ENCODE measurements around the gene XCL2.
"Not testable (repeated sequence)": the region's sequence is repeated elsewhere in the genome, so short reads cannot be mapped to it uniquely, and the experiment has no call there.

The XCL2 gene

DNA sequence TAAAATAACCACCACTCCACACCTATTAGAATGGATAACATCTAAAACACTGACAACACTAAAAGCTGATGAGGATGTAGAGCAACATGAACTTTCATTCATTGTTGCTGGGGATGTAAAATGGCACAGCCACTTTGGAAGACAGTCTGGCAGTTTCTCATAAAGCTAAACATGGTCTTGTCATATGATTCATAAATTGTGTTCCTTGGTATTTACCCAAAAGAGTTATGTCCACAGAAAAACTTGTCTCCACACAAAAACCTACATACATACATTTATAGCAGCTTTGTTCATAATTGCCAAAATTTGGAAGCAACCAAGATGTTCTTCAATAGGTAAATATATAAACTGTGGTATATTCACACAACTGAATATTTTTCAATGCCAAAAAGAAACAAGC is 16.6 kb upstream of the XCL2 start:
- DNase-seq (ENCODE audit: low read depth in 1 of 2, low spot score in 1 of 2), result no peak

DNA sequence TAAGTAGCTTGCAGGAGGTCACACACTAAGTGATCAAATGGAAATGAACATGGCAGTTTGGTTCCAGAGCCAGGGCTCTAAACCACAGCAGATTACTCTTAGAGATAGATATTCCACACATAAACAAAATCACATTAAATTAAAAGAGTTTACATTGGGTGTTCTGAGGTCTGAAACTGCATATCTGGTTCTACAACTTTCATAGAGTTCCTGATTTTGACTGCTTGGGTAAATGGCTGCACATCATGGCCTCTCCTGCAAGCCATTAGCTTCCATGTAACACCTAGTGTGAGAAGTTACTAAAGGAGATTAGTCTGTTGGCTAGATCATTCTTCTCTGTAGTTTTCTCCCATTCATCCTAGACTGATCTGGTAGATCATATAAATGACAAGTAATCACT is 12.8 kb upstream of the XCL2 start:
- DNase-seq (ENCODE audit: low read depth in 1 of 2, low spot score in 1 of 2), result no peak

DNA sequence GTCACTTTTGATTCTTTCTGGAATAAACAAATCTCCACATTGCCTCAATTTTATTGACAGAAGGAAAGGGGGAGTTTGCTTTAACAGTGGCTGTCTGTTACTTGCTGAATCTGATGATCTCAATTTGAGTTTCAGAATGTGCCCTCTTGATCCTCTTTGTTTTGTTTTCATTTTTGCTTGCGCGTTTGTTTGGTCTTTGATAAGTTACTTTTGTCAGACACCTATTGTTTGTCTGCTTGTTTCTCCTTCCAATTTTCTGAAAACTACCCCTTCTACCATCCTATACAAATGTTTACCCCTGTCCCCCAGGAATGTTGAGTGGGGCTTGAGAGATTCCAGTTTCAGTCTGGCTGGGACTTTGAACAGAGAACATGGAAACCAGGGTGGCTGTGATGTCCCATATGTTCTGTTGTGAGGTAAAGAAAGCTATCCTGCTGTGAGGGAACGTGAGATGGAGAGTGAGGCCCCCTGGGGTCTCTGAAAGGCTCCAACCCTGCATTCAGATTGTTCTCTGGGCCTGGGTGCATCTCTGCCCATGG is 11.8 kb upstream of the XCL2 start:
- DNase-seq (ENCODE audit: low read depth in 1 of 2, low spot score in 1 of 2), result no peak

DNA sequence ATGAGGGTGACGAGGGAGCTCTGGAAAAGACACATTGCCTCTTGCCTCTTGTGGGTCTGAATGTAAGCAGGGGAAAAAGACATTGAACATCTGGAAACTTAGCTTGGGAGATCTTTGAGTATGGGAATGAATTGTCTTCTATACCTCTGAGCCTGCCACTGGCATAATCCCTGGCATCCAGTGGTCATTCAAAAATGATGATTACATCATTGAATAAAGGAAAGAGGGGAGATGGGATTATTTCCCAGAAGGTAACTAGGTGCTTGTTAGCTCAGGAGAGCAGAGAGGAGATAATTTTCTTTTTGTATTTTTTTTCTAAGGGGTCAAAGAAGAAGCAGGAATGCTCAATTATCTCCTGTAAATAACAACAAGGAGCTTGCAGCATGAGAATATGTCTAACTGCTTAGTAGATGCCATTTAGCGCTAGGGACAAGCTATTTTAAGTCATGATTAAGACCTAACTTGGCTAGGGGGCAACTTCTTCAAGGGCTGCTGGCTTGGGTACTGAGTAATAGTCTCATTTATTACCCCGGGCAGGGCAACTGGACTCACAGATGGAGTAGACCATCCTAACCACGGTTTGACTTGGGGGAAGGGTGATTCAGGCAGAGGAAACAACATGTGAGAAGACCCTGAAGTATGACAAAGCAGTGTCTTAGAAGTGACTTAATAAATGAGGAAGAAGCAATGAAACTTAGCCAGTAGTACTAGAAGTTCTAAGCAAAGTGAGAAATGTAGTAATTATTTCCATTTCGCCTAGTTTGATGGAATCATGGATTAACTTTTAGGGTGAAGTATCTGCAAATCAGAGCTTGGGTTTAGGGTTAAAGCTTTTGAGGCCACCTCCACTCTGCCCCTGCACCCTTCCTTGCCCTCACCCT is 11.0 kb upstream of the XCL2 start:
- no peak for DNase-seq (ENCODE audit: low read depth in 1 of 2, low spot score in 1 of 2)

DNA sequence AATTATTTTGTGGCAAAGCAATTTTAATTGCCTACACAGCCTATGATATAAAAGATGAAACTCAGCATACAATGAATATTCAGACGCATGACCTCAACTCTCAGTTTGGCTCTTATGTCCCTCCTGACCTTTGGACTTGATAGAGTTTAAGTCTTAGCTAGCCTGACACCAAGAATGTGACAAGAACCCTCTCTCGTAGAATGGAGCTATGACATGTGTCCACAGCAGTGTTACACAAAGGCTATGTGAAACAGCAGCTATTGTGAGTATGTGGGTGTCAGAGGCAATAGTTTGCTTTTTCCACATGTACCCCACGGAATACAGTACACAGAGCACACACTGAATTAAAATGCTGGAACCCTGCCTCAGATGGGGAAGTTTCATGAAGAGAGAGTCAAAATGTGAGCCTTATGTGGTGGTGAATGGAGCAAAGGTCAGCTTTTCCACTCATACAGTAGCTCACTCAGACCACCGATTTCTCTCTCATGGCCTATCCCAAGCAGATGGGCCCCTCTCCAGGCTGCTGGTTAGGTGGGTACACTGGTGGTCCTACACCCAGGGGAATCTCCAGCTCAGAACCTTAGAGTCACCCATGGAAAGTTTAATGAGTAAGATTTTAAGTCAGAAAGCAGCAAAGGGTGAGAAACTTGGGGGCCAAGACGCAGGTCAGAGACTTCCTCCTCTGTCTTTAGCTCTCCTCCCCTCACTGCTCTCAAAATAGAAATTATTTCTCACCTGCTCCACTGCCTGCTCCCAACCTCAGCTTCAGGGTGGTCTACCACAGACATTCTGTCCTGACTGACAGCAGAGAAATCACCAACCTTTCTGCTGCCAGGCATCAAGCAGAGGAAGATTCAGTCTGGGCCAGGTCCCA is 10.1 kb upstream of the XCL2 start:
- no peak for DNase-seq (ENCODE audit: low read depth in 1 of 2, low spot score in 1 of 2)

DNA sequence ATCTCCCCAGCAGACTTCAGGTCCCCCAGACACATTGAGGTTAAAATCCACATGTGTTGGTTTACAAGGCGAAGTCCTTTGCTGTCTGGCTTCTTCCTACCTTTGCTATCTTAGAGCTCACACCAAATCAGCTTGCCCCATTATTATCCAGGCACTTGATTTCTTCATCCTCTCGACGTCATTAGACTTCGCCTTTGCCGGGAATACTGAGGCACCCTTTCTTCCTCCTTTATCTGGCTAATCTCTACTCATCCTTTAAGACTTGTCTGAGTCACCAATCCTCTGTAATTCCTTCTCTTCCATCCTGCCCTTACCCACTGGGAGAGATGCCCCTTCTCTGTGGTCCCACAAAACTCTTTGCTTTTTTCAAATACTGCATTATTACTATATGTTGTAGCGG is 9.2 kb upstream of the XCL2 start:
- DNase-seq (ENCODE audit: low read depth in 1 of 2, low spot score in 1 of 2), result no peak

DNA sequence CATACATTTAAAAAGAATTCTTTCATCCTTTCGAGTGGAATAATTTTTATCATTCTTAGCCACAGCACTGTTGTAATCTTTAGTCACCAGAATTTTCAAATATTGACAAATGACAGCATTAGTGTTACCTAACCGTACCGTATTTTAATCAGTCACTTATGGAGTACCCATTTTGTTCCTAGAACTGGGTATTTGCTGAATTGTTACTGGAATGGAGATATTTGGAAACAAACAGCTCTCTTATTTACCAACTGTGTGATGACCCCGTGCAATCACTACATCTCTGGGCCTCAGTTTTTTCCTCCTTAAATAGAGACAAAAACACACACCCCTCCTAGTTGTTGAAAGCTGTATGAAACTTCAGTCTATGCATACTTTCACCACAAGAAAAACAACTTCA is 7.9 kb upstream of the XCL2 start:
- no peak for DNase-seq (ENCODE audit: low read depth in 1 of 2, low spot score in 1 of 2)

DNA sequence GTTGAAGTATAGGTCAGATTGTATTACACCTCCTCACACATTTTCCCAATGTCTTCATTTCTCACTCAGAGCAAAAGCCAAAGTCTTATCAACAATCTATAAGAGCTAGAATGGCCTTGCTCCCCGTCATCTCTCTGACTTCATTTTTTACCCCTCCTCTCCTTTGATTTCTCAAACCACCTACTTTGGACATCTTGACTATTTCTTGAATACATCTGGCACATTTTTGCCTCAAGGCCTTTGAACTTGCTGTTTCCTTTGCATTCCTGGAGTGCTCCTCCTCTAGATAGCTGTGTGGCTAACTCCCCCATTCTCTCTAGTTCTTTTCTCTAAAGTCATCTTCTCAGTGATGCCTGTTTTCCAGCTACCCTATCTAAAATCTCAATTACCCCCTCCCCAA is 7.2 kb upstream of the XCL2 start:
- DNase-seq (ENCODE audit: low read depth in 1 of 2, low spot score in 1 of 2), result no peak

DNA sequence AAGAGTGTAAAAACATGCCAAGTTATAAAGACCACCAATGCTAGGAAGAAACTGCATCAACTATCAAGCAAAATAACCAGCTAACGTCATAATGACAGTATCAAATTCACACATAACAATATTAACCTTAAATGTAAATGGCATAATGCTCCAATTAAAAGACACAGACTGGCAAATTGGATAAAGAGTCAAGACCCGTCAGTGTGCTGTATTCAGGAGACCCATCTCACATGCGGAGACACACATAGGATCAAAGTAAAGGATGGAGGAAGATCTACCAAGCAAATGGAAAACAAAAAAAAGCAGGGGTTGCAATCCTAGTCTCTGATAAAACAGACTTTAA is 2.7 kb upstream of the XCL2 start:
- not testable (repeated sequence) for DNase-seq (ENCODE audit: low read depth in 1 of 2, low spot score in 1 of 2)

DNA sequence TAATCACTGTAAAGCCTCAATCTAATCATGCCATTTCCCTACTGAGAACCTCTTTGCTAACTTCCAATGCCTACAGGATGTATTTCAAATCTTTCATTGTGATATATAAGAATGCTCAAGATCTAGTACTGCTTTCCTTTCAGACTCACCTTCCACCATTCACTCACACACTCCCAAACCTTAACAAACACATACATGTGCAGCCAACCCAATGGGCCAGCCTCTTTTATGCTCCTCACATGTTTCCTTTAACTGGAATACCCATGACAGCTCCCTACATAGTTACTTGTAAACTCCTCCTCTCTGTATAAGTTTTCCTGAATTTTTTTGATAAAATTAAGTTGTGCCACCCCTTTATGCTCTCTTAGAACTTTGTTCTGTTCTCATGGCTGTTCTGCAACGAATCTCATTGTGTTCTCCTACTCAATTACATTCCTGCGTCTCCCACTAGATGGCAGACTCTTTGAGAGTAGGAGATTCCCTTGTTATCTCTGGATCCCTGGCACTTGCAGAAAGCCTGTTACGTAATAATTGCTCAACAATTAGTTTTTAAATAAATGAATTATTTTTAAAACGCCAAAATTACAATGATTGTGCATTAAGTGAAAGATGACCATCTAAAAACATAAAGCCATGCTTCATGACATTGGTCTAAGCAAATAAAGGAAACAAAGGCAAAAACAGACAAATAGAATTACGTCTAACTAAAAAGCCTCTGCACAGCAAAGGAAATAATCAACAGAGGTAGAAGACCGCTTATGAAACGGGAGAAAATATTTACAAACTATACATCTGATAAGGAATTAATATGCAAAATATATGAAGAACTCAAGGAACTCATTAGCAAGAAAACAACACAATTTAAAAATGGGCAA is 2.1 kb upstream of the XCL2 start:
- DNase-seq (ENCODE audit: low read depth in 1 of 2, low spot score in 1 of 2), result not testable (repeated sequence)

DNA sequence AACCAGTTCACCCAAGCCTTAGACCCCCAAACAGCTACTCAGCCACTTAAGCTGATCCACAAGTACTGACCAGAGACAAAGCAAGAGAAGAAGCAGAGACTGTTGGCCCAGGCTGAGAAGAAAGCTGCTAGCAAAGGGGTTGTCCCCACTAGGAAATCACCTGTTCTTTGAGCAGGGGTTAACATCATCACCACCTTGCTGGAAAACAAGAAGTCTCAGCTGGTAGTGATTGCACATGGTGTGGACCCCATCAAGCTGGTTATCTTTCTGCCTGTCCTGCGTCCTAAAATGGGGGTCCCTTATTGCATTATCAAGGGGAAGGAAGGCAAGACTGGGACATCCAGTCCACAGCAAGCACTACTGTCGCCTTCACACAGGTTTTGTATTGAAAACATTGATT is 819 bp downstream of the XCL2 start:
- not testable (repeated sequence) for DNase-seq (ENCODE audit: low read depth in 1 of 2, low spot score in 1 of 2)

DNA sequence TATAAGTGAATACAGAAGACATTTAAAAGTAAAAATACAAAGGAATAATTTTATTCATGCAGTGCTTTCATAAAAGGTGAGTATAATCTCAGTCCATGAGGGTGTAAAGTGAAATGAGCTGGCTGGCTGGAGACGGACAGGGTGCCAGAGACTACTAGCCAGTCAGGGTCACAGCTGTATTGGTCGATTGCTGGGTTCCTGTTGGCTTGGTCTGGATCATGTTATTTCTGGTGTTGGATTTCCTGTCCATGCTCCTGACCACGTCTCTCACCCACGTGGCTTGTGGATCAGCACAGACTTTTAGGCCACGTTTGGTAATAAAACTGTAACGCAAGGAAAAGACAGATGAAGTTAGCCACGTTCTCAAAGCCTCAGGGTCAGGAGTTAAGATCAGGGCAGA is 3.0 kb downstream of the XCL2 start:
- not testable (repeated sequence) for DNase-seq (ENCODE audit: low read depth in 1 of 2, low spot score in 1 of 2)

DNA sequence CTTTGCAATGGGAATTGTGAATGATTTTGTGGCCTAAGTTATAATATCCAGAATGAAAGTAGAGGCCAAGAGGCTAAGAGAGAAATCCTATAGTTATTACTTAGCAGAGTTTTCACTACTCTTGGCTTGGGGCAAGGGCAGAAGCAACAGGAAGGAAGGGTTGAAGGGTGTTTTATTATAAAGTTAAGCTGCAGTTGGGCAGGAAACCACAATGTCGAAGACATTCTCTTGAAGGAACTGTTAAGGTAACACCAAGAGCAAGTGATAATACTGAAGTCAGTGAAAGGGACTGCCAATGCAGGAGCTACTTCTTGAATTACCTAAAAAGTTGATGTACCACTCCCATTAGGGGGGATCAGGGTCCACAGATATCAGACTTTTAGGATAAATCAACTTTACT is 8.3 kb downstream of the XCL2 start:
- no peak for DNase-seq (ENCODE audit: low read depth in 1 of 2, low spot score in 1 of 2)

DNA sequence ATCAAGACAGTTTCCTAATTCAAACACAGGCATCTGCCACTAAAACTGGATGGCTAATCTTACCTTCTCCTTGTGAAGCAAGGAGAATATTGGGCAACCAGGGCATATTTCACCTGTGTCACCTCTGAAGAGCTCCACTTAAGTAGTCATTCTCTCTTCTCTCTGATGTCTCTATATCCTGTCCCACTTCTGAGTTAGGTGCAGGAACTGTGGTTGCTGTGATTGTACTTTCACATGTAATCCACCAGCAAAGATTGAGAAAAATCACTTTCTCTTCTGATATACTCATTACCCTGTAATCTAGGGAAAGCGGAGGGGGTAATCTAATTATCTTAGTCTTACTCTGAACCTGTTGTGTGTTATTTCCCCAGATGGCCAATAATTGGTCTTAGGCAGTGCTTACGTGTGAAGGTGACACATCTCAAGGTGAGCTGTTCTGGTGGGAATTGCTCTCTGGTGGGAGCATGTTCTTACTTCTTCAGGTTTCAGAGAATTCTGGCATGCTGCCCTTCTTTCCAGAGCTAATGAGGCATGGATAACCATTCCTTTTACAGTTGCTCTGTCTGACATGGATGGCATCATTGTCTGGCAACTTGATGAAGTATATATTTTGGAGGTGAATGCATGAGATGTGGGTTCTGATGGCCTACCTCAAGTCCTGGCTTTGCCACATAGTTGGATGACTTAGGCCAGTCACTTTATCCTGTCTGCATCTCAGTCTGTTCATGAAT is 12.0 kb downstream of the XCL2 start:
- DNase-seq (ENCODE audit: low read depth in 1 of 2, low spot score in 1 of 2), result no peak

DNA sequence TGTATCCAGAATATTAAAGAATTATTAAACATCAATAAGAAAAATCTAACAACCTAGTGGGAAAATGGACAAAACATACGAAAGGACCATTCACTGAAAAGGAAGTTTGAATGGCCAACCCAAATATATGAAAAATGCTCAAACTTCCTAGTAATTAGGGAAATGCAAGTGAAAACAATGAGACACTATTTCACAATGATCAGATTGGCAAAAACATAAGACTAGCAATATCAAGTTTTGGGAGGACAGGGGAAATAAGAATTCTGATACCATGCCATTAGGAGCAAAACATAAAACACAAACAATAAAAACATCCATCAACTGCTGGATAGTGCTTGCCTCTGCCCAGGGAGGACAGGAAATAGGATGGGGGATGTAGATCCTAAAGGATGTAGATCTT is 14.3 kb downstream of the XCL2 start:
- DNase-seq (ENCODE audit: low read depth in 1 of 2, low spot score in 1 of 2), result no peak

DNA sequence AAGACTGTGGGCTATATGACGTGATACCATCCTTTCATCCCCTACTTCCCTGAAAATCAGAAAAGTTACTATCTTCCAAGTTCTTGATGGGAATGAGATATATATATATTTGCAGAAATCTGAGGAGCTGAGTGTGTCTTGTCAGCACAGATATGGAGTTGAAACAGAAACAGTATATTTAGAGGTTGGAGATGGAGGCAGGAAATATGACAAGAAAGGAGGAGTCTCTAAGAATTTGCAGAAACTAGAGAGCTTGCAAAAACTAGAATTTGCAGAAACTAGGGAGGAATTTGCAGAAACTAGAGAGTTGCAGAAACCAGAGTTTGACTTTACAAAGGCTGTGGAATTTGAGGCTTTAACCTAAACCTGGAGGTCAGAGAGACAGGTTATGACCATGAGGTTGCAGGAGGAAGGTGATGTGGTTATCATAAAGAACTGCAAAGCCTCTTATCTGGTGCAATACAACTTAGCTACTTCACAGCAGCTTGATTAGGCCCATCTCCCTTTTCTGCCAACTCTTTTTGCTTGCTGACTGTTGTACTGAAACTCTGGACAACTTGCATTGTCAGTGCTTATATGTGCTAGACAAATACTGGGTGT is 22.3 kb downstream of the XCL2 start:
- DNase-seq (ENCODE audit: low read depth in 1 of 2, low spot score in 1 of 2), result no peak

DNA sequence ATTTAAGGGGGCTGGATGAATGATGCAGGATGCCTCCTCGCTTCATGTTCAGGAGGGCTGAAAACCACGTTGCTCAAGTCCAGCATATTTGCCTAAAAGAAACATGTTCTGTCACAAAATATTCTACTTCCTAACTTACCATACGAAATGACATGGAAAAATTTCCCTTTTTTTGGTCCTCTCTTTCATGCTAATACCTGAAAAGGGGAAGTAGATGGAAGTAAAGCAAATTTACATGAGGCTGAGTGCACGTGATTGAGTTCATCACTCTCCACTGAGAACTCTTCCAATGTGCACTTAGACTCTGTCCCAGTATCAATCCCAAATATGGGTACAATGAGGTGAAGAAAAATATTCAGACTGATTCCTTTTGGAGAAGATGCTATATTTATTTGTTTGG is 23.0 kb downstream of the XCL2 start:
- DNase-seq (ENCODE audit: low read depth in 1 of 2, low spot score in 1 of 2), result no peak

DNA sequence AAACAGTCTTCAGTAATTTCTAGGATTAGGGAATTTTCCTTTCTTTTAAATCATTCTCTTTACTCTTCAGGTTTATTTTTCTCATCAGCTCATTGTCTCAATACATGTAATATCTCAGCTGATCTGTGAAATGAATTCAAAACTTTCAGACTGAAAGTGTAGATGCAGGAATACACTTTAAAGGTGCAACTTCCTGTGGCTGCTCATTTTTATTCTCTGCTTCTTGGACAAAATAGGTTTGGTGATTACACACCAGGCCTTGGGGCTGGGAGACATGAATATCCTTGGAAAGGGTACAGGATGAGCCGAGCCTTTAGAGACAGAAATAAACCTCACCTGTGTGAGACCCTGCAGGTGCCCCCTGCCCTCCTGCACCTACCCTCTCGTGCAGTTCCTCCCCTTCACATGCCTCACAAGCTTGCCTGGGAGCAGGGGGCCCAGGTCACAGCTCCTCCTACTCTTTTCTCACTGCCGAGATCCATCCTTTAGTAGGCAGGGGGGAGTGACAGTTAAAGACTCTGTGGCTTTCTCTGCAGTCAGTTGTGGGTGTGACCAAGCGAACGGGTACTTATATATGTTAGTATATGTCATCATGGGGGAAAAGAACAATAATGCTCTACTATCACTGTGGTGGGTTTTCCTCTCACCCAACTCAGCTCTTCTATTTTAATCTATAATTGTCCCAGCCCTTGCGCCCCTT is 23.6 kb downstream of the XCL2 start:
- no peak for DNase-seq (ENCODE audit: low read depth in 1 of 2, low spot score in 1 of 2)

DNA sequence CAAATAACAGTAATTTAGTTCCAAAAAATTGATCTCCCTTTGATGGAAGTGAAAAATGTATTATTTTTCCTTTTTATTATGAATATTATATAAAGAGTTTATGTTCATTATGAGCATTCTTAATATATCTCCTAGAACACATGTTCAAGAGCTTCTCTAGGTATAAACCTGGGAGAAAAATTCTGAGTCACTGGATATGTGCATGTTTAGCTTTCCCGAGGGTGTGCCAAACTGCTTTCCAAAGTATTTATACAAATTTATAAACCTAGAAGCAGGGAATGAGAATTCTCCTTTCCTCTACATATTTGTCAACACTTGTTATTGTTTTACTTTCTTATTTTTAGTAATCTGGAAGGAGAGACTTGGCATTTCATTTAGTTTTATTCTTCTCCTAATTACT is 25.0 kb downstream of the XCL2 start:
- no peak for DNase-seq (ENCODE audit: low read depth in 1 of 2, low spot score in 1 of 2)

Measured in activated T-helper 1 cell treated with anti-CD3 and anti-CD28 coated beads, Interleukin-2, amount 50 U/mL, for 16 hours (primary cell).